Measurements from ENCODE around the gene MRPL14. TPM values are rescaled to one million over a fixed set of nuclear protein-coding genes. Genes with fewer than 3 reads are reported as not detected.

The MRPL14 gene
- total RNA-seq, 1 experiment from 2014 or later: 69.6 TPM

GRCh38 chr6:44067173-44068139 lies 59.8 kb downstream of the MRPL14 start:
- no TSS peak for BruUV-seq (replicated peaks)
- RAD21 ChIA-PET (ENCODE audit: low non-redundant PET in 1 of 2, low total read pairs in 2 of 2, uncharacterized antibody in 2 of 2, unreplicated experiment in 2 of 2): no interaction called here
- Histone ChIP-seq H3K4me2 (ENCODE audit: low read length) (no peak overlapping the region), H3K9ac (ENCODE audit: low read length) (no peak overlapping the region), H3K9me2 (ENCODE audit: insufficient read depth) (no peaks in the 10 kb centered on the region), H2AFZ (ENCODE audit: low read depth, low read length, poor library complexity, severe bottlenecking) (no peak overlapping the region), H3K27ac (ENCODE audit: low read depth, low read length) (no peak overlapping the region), H4K20me1 (ENCODE audit: insufficient read depth) (no peaks in the 10 kb centered on the region), H3K4me3 (replicated peaks in 1 of 2; ENCODE audit: low read depth in 1 of 2, low read length in 2 of 2) (no peak overlapping the region), H3K79me2 (ENCODE audit: insufficient read depth, low read length) (no peaks in the 10 kb centered on the region), H3K9me3 (ENCODE audit: control insufficient read depth in 1 of 2, insufficient read depth in 1 of 2, low read depth in 1 of 2, low read length in 2 of 2) (no peaks in the 10 kb centered on the region), H3K36me3 (ENCODE audit: control insufficient read depth in 1 of 2, insufficient read depth in 2 of 2, low read length in 2 of 2) (no peaks in the 10 kb centered on the region), H3K27me3 (ENCODE audit: insufficient read depth, low read length) (no peaks in the 10 kb centered on the region), H3K4me1 (ENCODE audit: control insufficient read depth in 1 of 2, insufficient read depth in 2 of 2, low read length in 2 of 2) (peaks cover 2 to 30% of the 10 kb centered on the region in 2 experiments; a peak in 3 of 4 replicates)
- CTCF ChIA-PET: interaction anchor here (1.2 kb wide), 1 partner anchor 12 kb away, joined by 4 read pairs; no protein-coding TSS in a partner anchor
- ATAC-seq (no peak), DNase-seq (ENCODE audit: low read depth, low spot score) (no peak)
- no peak for TF ChIP-seq EZH2phosphoT487 (IDR thresholded peaks at IDR 0.05; ENCODE audit: borderline replicate concordance)
- no peak for TF ChIP-seq CTCF (IDR thresholded peaks at IDR 0.05 in 2 of 3, conservative IDR thresholded peaks at IDR 0.05 in 1 of 3; ENCODE audit: borderline replicate concordance in 1 of 3, insufficient read depth in 1 of 3, low read depth in 2 of 3, low read length in 2 of 3)
- no peak for TF ChIP-seq TCF7L2 (IDR thresholded peaks at IDR 0.05; ENCODE audit: borderline replicate concordance, extremely low read depth, insufficient read depth, insufficient read length)
- TF ChIP-seq EGR1 (IDR thresholded peaks at IDR 0.05; ENCODE audit: low read depth): no peak
- TF ChIP-seq CEBPB (IDR thresholded peaks at IDR 0.05; ENCODE audit: low read depth): no peak
- TF ChIP-seq JUND (IDR thresholded peaks at IDR 0.05): no peak
- TF ChIP-seq SRF (IDR thresholded peaks at IDR 0.05; ENCODE audit: low read depth): no peak
- no peak for TF ChIP-seq CBX3 (IDR thresholded peaks at IDR 0.05; ENCODE audit: low read depth)
- TF ChIP-seq SIN3A (IDR thresholded peaks at IDR 0.05; ENCODE audit: low read depth): no peak
- TF ChIP-seq ZBTB33 (IDR thresholded peaks at IDR 0.05; ENCODE audit: extremely low read depth, insufficient replicate concordance, low read length): no peak
- no peak for TF ChIP-seq ATF3 (IDR thresholded peaks at IDR 0.05)
- TF ChIP-seq ELF1 (IDR thresholded peaks at IDR 0.05; ENCODE audit: borderline replicate concordance, low read depth): no peak
- no peak for TF ChIP-seq SP1 (IDR thresholded peaks at IDR 0.05; ENCODE audit: low read depth)
- no peak for TF ChIP-seq RAD21 (IDR thresholded peaks at IDR 0.05; ENCODE audit: low read depth)
- no peak for TF ChIP-seq FOSL1 (IDR thresholded peaks at IDR 0.05; ENCODE audit: low read depth)
- no peak for TF ChIP-seq ZFX (IDR thresholded peaks at IDR 0.05)
- no peak for TF ChIP-seq POLR2AphosphoS5 (IDR thresholded peaks at IDR 0.05; ENCODE audit: low read depth, low read length)
- TF ChIP-seq REST (IDR thresholded peaks at IDR 0.05; ENCODE audit: low read depth): no peak
- intact Hi-C loops (cut with micrococcal nuclease): no loop called here
- POLR2A ChIA-PET: no interaction called here

Measured in HCT116 (cell line).